ENCODE measurements around the gene ATP12A.

GRCh38 chr13:24664726-24665409, 15.3 kb upstream of the ATP12A start:
- no peak for TF ChIP-seq CTCF (conservative IDR thresholded peaks at IDR 0.05; ENCODE audit: low read length)
- no peak for TF ChIP-seq EZH2phosphoT487 (IDR thresholded peaks at IDR 0.05; ENCODE audit: borderline replicate concordance)
